Natural killer cell (primary cell): ENCODE data around the gene RAB3C. TPM values are rescaled to one million over a fixed set of nuclear protein-coding genes. Genes with fewer than 3 reads are reported as not detected.
"Not testable (repeated sequence)": the region's sequence is repeated elsewhere in the genome, so short reads cannot be mapped to it uniquely, and the experiment has no call there.

ENCODE experiments used
- ATAC-seq, 3 donors: fragments of 150-1000 bp in 2 of 3; fragments of 200-7000 bp in 1 of 3; cut with Tn5 transposase; 1 replicate in 1 of 3; 2 replicates in 2 of 3; pipeline ENCODE4 v1.10.0; 2021; ENCODE audit warnings: mild to moderate bottlenecking in 2 of 3, moderate library complexity in 2 of 3
- DNase-seq, 2 donors: peaks; one replicate each; pipeline versions ENCODE4 v3.0.0 to v3.0.0-alpha.2; 2013 to 2021; ENCODE audit warnings: mixed read lengths in 1 of 2
- H3K27ac ChIP-seq: one replicate; pipeline ENCODE4 v1.5.1; 2013; ENCODE audit warnings: mild to moderate bottlenecking, low read length
- H3K27me3 ChIP-seq: one replicate; pipeline ENCODE4 v1.6.1; 2013; ENCODE audit warnings: low read length; ENCODE audit not compliant: control insufficient read depth, insufficient read depth
- H3K36me3 ChIP-seq: one replicate; pipeline ENCODE4 v1.6.1; 2013; ENCODE audit warnings: low read length; ENCODE audit not compliant: control insufficient read depth, insufficient read depth
- H3K4me1 ChIP-seq: one replicate; pipeline ENCODE4 v1.6.1; 2013; ENCODE audit warnings: low read length; ENCODE audit not compliant: control insufficient read depth, insufficient read depth
- H3K4me3 ChIP-seq: one replicate; pipeline ENCODE4 v1.5.1; 2013; ENCODE audit warnings: low read length
- H3K9me3 ChIP-seq: one replicate; pipeline ENCODE4 v1.6.1; 2013; ENCODE audit warnings: low read length; ENCODE audit not compliant: control insufficient read depth, insufficient read depth
- H3K27ac Mint-ChIP-seq, 2 donors: one replicate each; pipeline ENCODE4 v1.8.0; 2022; ENCODE audit warnings: mild to moderate bottlenecking in 2 of 2, mixed read lengths in 2 of 2, moderate library complexity in 1 of 2
- H3K27me3 Mint-ChIP-seq, 2 donors: one replicate each; pipeline ENCODE4 v1.8.0; 2022; ENCODE audit warnings: low read depth in 2 of 2, mixed read lengths in 2 of 2
- H3K36me3 Mint-ChIP-seq: one replicate; pipeline ENCODE4 v1.8.0; 2022; ENCODE audit warnings: mixed read lengths
- H3K4me1 Mint-ChIP-seq, 2 donors: one replicate each; pipeline ENCODE4 v1.8.0; 2022; ENCODE audit warnings: mixed read lengths in 2 of 2
- H3K4me3 Mint-ChIP-seq: one replicate; pipeline ENCODE4 v1.8.0; 2022; ENCODE audit warnings: mild to moderate bottlenecking, moderate library complexity, mixed read lengths
- H3K9me3 Mint-ChIP-seq, 2 donors: one replicate each; pipeline ENCODE4 v1.8.0; 2022; ENCODE audit warnings: mixed read lengths in 2 of 2
- CTCF ChIP-seq: fragments of 200-600 bp; IDR thresholded peaks from one replicate; pipeline ENCODE4 v1.8.0; 2022; ENCODE audit warnings: antibody characterized with exemption
- WGBS: methylation state at CpG from one replicate; pipeline ENCODE4 v1.1.7; 2013; ENCODE audit warnings: missing lambda C conversion rate; ENCODE audit not compliant: insufficient coverage; 5-methylcytosine and 5-hydroxymethylcytosine counted together
- intact Hi-C: fragments of 100-400 bp; cut with micrococcal nuclease; formaldehyde crosslinking; loops from one replicate; pipeline ENCODE4 v1.14.2; 2022
- total RNA-seq, 4 donors: library from RNA; stranded (reverse); fragments of 120-200 nt in 1 of 4; gene quantifications; one replicate each; pipeline versions ENCODE4 v1.2.3 to v1.2.4, GENCODE V29; 2013 to 2022

Gene RAB3C
- total RNA-seq, 3 donors from 2014 or later (not counting 1 experiment from before 2014, with no cell fraction given) = 0.05 TPM; not detected in 2

GRCh38 chr5:58683567-58683966 is 100.7 kb downstream of the RAB3C start:
- Mint-ChIP-seq H3K4me3 (no peak overlapping the region), H3K27ac (no peak overlapping the region), H3K9me3 (peaks cover 2 to 3% of the 10 kb centered on the region in 2 donors), H3K27me3 (no peaks in the 10 kb centered on the region), H3K4me1 (no peaks in the 10 kb centered on the region), H3K36me3 (no peaks in the 10 kb centered on the region)
- WGBS = 100% methylated on average over 1 of the region's 2 CpGs
- no peaks in the 10 kb centered on the region for H3K4me1 ChIP-seq
- peaks cover 2% of the 10 kb centered on the region for H3K27me3 ChIP-seq
- ATAC-seq (no peak), DNase-seq (no peak)
- TF ChIP-seq CTCF = no peak
- no peak overlapping the region for H3K4me3 ChIP-seq
- intact Hi-C loops = no loop called here
- H3K9me3 ChIP-seq = no peaks in the 10 kb centered on the region
- no peaks in the 10 kb centered on the region for H3K36me3 ChIP-seq
- no peak overlapping the region for H3K27ac ChIP-seq

GRCh38 chr5:58687079-58687478 is 104.2 kb downstream of the RAB3C start:
- TF ChIP-seq CTCF = no peak
- H3K27me3 ChIP-seq = no peaks in the 10 kb centered on the region
- H3K36me3 ChIP-seq = no peaks in the 10 kb centered on the region
- Mint-ChIP-seq H3K9me3 (peaks cover 0 to 3% of the 10 kb centered on the region in 2 donors), H3K4me3 (no peak overlapping the region), H3K27me3 (no peaks in the 10 kb centered on the region), H3K4me1 (no peaks in the 10 kb centered on the region), H3K36me3 (no peaks in the 10 kb centered on the region), H3K27ac (no peak overlapping the region)
- no peak overlapping the region for H3K4me3 ChIP-seq
- no peaks in the 10 kb centered on the region for H3K9me3 ChIP-seq
- no peak for DNase-seq
- intact Hi-C loops = no loop called here
- no peak overlapping the region for H3K27ac ChIP-seq
- WGBS = 89% methylated on average over 2 of the region's 2 CpGs
- no peak for ATAC-seq
- H3K4me1 ChIP-seq = no peaks in the 10 kb centered on the region

- no peak for DNase-seq
- no peak overlapping the region for H3K27ac ChIP-seq
- no peaks in the 10 kb centered on the region for H3K36me3 ChIP-seq
- H3K9me3 ChIP-seq = no peaks in the 10 kb centered on the region
- ATAC-seq = no peak
- Mint-ChIP-seq H3K36me3 (no peaks in the 10 kb centered on the region), H3K4me1 (no peaks in the 10 kb centered on the region), H3K27ac (no peak overlapping the region), H3K4me3 (no peak overlapping the region), H3K27me3 (no peaks in the 10 kb centered on the region), H3K9me3 (peaks cover 0 to 3% of the 10 kb centered on the region in 2 donors)
- intact Hi-C loops = no loop called here
- no peak for TF ChIP-seq CTCF
- H3K27me3 ChIP-seq = no peaks in the 10 kb centered on the region
- no peak overlapping the region for H3K4me3 ChIP-seq
- no peaks in the 10 kb centered on the region for H3K4me1 ChIP-seq
These were observed 104.7 kb downstream of the RAB3C start for GRCh38 chr5:58687595-58687994.

GRCh38 chr5:58699088-58699761 is 116.3 kb downstream of the RAB3C start:
- 94% methylated on average over 5 of the region's 5 CpGs for WGBS
- H3K27me3 Mint-ChIP-seq, H3K4me1 Mint-ChIP-seq, intact Hi-C loops, ATAC-seq, H3K36me3 Mint-ChIP-seq, H3K27ac ChIP-seq, H3K4me3 Mint-ChIP-seq, H3K36me3 ChIP-seq, DNase-seq, H3K4me3 ChIP-seq, H3K4me1 ChIP-seq, H3K27ac Mint-ChIP-seq, H3K9me3 ChIP-seq, H3K27me3 ChIP-seq: not testable (repeated sequence)
- peaks cover 12 to 17% of the 10 kb centered on the region in 2 donors for H3K9me3 Mint-ChIP-seq
